Endothelial cell of umbilical vein (primary cell): ENCODE data around the gene SLC12A7.

Source experiments
- EZH2 ChIP-seq: IDR thresholded peaks from 2 replicates; pipeline ENCODE4 v1.6.1; 2012; ENCODE audit warnings: borderline replicate concordance, low read depth, mild to moderate bottlenecking, moderate library complexity, low read length, inconsistent platforms; ENCODE audit not compliant: severe bottlenecking
- GATA2 ChIP-seq: IDR thresholded peaks from 2 replicates; pipeline ENCODE4 v1.7.0; 2011; ENCODE audit warnings: low read depth, mild to moderate bottlenecking, moderate library complexity, mixed read lengths, low read length; ENCODE audit not compliant: insufficient read length, insufficient read depth
- MYC ChIP-seq: IDR thresholded peaks from one replicate; pipeline ENCODE4 v1.6.1; 2011; ENCODE audit warnings: mild to moderate bottlenecking, low read depth, low read length
- POLR2A ChIP-seq: IDR thresholded peaks from 2 replicates; pipeline ENCODE4 v1.6.1; 2012; ENCODE audit warnings: low read depth, mild to moderate bottlenecking, control low read depth, low read length
- POLR2AphosphoS5 ChIP-seq: IDR thresholded peaks from 2 replicates; pipeline ENCODE4 v1.6.1; 2012; ENCODE audit warnings: low read depth, mild to moderate bottlenecking, control low read depth, low read length, moderate library complexity; ENCODE audit not compliant: insufficient read depth
- TF ChIP-seq, protein P1 (sequence below), 2 donors: IDR thresholded peaks; 1 replicate in 1 of 2; 2 replicates in 1 of 2; pipeline ENCODE4 v1.5.1; 2011; ENCODE audit warnings: low read length in 2 of 2, mild to moderate bottlenecking in 2 of 2, moderate library complexity in 2 of 2, control low read depth in 1 of 2, inconsistent platforms in 1 of 2, low read depth in 1 of 2; ENCODE audit not compliant: insufficient read depth in 1 of 2; ENCODE audit errors: extremely low read depth in 1 of 2
- TF ChIP-seq, protein P2 (sequence below): IDR thresholded peaks from 2 replicates; pipeline ENCODE4 v1.6.1; 2011; ENCODE audit not compliant: insufficient read depth, insufficient read length

DNA sequence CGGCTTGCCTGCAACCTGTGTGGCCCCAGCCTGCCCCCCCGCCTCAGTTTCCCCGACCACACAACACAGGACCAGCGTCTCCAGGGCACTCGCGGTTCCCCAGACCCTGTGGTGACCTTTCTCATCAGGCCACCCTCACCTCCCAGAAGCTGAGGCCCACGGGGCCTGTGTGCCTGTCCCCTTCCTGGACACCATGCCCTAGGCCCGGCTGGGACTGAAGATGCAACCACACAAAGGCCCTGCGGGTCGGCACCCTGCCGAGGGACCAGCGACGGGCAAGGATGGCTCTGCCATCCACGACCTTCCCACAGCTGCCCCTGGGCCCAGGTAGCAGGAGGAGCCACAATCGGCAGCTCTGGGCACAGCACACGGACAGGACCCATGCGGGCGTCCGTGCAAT, 34.8 kb downstream of the SLC12A7 start:
- TF ChIP-seq EZH2 (no peak), POLR2AphosphoS5 (no peak), GATA2 (no peak), POLR2A (no peak), MYC (no peak)
- TF ChIP-seq, protein P1, sequence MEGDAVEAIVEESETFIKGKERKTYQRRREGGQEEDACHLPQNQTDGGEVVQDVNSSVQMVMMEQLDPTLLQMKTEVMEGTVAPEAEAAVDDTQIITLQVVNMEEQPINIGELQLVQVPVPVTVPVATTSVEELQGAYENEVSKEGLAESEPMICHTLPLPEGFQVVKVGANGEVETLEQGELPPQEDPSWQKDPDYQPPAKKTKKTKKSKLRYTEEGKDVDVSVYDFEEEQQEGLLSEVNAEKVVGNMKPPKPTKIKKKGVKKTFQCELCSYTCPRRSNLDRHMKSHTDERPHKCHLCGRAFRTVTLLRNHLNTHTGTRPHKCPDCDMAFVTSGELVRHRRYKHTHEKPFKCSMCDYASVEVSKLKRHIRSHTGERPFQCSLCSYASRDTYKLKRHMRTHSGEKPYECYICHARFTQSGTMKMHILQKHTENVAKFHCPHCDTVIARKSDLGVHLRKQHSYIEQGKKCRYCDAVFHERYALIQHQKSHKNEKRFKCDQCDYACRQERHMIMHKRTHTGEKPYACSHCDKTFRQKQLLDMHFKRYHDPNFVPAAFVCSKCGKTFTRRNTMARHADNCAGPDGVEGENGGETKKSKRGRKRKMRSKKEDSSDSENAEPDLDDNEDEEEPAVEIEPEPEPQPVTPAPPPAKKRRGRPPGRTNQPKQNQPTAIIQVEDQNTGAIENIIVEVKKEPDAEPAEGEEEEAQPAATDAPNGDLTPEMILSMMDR (IDR thresholded peaks at IDR 0.05; ENCODE audit: extremely low read depth in 1 of 2, insufficient read depth in 1 of 2, low read depth in 1 of 2, low read length in 2 of 2) = no peak
- TF ChIP-seq, protein P2, sequence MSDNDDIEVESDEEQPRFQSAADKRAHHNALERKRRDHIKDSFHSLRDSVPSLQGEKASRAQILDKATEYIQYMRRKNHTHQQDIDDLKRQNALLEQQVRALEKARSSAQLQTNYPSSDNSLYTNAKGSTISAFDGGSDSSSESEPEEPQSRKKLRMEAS = no peak
